ENCODE data around the gene UBE2QL1.

Gene UBE2QL1

DNA sequence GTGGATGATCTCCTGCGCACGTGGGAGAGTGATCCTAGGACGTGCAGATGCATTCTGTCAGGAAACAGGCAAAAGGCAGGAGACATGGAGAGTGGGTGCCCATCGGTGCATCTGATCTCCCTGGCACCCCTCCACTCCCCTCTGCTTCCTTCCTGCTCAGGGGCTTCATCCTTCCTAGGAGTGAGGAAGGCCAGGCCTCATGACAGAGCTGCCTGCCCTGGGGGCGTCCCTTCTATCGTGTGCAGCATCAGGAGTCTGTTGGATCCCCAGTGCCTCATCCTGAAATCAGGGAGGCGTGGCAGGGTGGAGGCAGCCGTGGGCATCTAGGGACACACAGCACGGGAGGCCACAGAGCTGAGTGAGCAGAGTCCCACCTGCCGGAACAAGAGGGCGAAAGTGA, 30.1 kb downstream of the UBE2QL1 start:
- no peak for DNase-seq (ENCODE audit: low spot score)

DNA sequence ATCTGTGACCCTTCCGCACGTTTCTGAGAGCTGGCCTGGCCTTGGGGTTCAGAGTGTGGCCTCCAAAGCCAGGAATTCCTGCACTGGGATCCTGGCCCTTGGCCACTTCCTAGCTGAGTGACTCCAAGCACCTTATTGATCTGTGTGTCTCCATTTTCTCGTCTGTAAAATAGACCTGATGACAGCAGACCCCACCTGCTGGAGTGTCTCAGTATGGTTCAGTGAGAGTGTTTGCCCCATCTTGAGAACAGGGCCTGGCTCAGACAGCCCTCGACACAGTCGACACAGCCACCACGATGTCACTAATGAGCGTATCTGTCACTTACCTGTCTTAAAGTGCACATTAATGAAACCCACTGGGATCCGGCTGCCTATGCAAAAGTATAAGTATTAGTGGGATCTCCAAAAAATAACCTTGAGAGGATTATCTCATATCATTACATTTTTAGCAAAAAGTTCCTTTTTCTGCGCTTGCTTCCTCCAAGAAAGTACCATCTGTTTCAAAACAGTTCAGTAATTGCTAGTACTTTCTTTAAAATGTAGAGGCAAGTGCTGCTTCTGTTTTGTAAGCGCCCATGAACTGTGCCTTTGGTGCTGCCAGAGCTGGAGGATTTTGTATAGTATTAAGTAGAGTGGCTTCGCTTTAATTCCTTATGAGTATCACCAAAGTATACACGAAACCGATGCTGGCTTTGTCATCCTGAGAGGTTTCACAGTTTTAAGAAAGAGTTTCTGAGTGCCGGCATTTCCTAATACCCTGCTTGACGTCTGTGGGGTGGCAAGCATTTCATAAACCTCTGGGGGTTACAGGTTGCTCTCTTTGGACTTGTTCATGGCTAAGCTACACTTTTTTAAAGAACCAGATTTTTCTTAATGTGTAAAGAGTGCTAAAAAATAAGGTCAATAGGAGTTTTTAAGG, 31.7 kb downstream of the UBE2QL1 start:
- DNase-seq (ENCODE audit: low spot score), result peak; percentile 51

DNA sequence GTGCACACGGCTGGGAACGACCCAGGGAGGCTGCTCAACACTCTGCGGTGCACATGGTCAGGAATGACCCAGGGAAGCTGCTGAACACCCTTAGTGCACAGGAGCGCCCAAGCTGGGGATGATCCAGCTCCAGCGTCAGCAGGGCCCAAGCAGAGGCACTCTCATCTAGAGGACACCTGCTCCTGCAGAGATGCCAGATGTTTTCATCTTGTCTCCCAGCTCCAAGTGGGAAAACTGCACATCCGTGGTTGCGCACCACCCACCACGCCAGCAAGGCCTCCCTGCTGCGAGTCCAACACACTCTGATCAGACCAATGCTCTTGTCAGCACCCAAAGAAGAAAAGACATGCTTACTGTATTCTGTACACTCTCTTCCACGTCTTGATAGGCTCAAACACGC, 34.1 kb downstream of the UBE2QL1 start:
- DNase-seq (ENCODE audit: low spot score), result no peak

DNA sequence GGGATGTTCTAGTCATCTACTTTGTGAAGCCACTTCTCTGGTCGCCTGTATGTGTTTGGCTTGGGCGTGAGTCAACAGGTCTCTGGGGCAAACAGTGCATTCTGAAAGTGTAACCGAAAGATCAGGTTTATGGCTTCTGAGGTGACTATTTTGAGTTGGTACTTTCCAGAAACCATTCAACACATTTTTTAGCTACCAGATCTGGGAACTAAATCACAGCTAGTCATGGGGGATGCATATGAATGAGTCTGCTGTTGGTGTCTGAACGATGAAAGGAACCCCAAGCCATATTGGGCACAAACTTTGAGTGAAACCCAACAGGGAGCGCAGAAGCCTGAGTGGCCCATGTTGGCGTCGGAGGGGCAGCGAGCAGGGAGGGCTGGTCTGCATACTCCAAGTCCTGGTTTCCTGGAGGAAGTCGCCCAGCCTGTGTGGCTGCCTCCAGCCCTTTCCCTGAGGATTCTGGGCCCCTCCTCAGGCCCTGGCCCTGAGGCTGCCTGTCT, 35.3 kb downstream of the UBE2QL1 start:
- no peak for DNase-seq (ENCODE audit: low spot score)

DNA sequence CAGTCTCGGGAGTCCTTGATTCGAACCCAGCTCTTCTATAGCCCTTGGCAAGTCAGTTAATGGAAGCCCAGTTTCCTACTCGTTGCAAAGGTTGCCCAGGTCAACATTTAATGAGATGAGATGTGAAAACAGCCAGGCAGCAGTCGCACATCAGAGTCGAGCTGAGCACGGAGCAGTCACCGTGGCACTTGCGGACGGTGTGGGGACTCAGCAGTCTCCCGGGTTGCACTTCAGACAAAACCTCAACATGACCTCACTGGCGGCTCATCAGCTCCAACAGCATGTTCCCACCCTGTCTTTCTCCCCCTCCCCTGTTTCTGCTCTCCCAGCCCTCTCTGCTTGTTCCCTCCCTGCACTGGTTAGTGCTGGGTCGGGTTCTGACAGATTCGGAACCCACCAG, 35.8 kb downstream of the UBE2QL1 start:
- no peak for DNase-seq (ENCODE audit: low spot score)

DNA sequence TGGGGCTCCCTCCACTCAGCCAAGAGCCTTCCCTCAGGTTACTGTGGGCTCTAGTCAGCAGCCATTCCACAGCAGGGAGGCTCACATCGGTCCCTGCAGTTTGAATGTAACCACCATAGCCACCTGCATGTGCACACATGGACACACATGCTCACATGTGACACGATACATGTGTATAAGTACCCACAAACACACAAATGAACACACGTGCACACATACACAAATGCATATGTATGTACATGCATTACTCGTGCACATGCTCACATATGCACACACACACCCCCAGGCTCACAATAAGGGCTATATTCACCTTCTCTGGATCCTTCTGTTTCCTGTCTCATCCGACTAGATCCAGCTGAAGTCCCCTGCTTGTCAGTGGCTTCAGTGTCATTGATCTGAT, 36.2 kb downstream of the UBE2QL1 start:
- DNase-seq (ENCODE audit: low spot score), result no peak

DNA sequence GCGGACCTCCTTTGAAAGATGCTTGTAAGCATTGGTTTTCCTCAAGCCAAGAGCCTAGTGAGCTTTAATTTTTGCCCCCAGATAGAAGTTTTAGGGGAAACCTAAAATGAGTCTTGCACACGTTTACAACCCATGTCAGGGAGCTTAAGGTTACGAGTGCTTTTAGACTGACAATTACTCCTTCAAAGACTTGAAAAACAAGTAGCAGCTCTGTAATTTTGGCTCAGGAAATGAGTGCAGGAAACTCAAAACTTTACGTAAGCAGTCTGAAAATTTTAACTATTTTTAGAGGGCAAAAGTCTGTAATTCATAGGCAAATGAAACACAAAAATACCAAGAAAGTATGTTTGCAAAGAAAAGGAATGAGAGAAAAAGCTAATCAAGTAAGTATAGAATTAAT, 36.8 kb downstream of the UBE2QL1 start:
- DNase-seq (ENCODE audit: low spot score), result no peak

DNA sequence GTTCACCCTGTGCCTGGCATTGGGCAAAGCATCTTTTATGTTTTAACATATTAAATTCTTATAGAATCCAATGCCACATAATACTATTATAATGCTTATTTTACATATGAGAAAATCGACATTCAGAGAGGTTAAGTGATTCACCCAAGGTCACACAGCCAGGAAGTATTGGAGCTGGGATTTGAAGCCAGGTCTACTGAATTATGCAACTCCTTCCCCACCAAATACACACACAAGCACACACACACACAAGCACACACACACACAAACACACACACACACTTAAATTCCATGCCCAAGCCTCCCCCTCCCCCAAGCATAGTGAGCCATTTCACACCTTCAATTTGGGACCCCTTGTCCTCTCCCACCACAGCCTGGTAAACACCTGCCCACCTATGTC, 37.4 kb downstream of the UBE2QL1 start:
- no peak for DNase-seq (ENCODE audit: low spot score)

DNA sequence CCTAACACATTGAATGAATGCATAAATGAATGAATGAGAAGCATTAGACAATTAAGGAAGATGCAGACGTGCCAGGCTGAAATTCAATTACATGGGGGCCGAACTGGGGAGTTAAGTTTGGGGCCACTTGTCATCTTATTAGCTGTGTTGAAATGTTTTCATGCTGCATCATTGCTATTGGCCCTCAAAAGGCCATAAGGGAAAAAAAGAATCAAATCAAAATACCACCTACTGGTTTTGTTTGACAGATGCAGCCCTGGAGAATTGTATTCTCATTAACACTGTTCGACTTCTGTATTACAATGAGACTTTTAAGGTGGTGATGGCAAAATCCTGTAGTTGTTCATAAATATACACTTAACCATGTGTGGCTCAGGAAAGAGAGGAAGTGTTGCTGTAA, 38.4 kb downstream of the UBE2QL1 start:
- DNase-seq (ENCODE audit: low spot score), result peak; percentile 31

DNA sequence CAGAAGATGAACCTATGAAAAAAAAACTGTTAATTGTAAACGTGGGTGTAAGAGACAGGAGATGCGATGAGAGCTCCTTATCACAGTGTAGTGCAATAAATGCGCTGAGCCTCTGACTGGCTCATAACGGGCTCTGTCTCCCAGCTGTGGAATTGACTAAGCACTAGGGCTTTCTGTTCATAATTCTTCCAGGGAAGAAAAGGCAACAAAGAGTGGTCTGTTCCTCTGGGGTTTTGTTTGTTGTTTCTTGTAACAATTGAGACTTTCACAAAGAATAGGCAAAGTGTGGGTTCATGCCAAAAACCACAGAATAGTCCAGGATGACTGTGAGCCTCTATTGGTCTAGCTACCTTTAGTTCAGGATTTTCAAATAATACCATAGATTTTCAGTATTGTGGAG, 39.4 kb downstream of the UBE2QL1 start:
- no peak for DNase-seq (ENCODE audit: low spot score)

DNA sequence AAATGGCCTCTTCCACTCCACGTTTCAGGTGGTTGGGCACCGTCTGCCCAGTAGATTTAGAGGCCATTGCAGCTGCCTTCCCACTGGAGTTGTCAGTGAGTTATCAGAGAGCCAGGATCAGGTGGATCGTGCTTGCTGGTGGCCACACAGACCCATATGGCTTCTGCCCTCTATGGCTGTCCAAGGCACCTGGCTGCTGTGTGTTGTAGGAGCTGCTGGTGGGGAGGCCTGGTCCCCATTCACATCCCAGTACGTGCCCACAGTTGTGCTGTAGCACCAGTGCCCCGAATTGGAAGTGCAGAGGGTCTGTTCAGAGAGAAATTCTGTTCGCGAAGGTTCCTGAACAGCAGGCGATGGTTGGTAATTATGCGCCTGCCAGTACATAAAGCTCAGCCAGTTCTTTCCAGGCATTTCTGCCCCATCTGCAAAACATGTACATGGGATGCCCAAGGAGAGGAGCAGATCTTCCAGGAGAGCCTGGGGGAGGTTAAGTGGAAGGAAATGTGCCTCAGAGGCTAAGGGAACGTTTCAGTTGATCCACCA, 41.1 kb downstream of the UBE2QL1 start:
- DNase-seq (ENCODE audit: low spot score), result no peak

DNA sequence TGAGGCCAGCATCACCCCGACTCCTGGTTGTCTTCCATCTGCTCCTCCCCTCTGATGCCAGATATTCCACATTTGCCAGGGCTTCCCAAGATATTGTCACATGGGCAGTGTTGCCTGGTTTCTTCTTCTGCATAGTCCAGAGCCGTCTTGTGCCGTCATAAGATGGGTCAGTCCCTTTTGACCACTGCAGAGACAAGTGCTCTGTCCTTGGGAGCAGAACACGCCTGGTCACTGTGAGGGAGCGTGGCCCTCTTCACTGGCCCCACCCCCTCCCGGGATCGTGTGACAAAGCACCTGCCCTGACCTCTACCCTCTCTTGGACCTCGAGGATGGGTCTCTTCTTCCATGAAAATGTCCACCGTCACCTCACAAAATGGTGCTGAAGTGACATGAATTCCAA, 41.6 kb downstream of the UBE2QL1 start:
- DNase-seq (ENCODE audit: low spot score), result no peak

DNA sequence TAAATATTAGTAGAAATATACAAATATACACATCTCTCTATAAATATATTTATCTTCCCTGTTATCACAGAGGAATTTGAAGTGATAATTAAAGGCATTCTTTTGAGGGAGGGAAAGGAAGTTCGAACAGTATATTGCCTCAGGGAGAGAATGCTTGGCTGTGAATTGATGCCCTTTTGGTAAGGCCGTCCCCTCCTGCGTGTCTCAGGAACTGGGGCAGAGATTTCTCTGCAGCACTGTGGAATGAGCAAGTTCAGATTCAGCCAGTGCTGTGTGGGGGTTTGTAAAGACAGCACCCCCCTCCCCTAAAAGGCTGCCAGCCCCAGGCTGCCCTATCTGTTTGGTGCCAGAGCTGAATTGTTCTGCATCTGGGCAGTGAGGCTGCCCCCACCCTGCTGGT, 42.0 kb downstream of the UBE2QL1 start:
- no peak for DNase-seq (ENCODE audit: low spot score)

DNA sequence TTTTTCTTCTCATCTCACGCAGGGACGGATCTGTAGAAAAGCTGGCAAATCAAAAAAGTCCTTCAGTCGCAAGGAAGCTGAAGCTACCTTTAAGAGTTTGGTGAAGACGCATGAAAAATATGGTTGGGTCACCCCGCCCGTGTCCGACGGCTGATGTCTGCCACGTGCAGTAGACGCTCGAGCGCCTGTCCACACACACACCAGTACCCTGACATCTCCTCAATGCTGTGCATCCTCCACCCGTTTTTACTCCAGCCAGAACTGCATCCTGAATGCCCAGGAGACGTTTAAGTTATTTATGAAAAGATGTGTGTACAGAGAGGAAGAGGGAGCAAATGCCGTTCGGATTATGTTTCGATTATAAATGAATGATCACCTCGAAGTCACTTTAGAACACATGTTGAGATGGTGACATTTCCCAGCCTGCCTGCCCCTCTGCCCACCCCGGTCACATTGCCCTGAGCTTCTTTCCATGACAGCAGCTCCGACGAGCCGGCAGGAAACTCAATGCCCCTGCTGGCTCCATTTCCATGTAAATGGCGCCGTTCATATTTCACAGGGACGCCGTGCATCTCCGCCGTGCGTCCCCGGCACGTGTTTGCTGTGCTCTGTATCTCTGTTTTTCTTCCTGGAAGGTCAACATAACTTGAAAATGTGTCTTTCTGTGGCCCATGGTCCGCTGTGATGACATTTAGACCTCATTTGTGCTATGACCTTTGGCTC, 42.7 kb downstream of the UBE2QL1 start:
- DNase-seq (ENCODE audit: low spot score), result no peak

DNA sequence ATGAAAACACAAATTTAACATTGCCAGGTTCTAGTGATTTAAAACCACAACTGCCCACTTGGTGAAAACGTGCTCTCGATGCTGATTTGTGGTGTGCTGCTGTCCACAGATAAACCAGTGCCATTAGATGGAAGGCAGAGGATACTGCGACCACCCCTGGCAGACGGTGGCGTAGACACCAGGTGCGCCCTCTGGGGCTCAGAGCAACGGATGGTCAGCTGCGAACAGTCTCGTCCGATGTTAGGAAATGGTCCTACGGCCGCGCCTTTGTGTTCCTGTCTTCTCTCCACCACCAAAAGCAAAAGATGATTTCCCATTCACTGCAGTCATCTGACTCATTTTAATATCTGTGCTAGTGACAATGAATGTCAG, 43.2 kb downstream of the UBE2QL1 start:
- DNase-seq (ENCODE audit: low spot score), result no peak

DNA sequence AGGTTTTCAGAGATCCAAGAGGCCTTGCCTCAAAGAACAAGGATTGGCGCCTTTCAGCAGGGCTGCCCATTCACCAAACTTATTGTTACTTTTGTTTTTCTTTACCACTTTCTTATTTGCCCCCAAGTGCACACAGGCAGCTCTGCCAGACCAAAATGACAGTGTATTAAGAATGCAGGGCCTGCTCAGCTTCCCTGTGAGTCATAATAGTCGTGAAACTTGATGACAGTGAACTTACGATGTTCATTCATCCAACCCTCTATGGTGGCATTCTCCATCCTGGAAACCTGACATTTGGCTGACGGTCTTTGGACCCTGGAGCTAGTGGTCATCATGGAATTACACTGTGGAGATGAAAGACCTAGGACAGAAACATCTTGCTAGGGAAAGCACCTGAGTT, 44.3 kb downstream of the UBE2QL1 start:
- no peak for DNase-seq (ENCODE audit: low spot score)

DNA sequence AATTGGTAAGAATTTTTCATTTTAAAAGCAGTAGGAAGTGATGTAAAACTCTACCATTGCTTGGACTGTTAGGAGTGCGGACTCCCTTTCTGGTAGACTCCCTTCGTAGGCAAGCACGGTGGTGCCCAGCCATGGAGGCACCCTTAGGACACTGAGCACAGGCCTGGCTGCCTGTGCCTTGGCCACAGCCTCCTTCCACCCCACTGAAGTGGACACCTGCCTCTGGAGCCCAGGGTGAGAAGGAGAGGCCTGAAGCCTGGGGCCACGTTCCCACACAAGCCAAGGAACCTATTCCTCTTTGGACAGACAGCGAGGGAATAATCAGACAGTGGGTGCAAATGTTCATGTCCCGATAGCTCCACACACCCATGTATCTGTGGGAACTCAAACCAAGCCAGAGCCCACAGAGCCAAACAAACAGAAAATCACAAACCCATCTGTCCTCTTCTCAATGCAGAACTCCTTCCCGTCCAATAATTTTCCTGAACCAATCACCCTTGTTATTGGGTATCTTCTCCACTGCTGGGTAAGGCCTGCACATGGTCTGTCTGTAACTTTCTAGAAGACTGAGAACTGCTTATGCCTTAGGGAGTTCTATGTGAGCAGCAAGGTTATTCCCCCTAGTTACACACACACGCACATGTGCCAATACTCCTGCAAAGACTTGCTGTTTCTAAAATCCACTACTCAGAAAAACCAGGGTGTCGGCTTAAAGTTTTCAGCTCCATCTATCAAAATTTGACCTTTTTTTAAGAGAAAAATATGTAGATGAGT, 45.2 kb downstream of the UBE2QL1 start:
- DNase-seq (ENCODE audit: low spot score), result no peak

DNA sequence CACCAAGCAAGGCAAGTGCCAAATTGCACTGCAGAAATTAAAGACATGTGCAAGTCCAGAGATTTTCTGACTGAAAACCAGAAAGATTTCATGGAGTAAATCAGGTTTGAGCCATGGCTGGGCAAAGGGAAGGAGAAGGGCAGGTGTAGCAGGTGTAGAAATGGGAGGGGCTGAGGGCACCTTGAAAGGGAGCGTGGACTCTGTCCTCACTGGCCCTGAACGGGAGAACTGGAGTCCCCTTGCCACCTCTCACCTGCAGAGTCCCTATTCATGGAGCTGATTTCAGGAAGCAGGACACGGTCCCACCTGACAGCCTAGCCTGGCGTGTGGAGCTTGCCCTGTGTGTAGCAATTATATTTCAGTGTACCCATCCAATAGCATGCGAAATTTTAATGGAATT, 46.3 kb downstream of the UBE2QL1 start:
- DNase-seq (ENCODE audit: low spot score), result no peak

DNA sequence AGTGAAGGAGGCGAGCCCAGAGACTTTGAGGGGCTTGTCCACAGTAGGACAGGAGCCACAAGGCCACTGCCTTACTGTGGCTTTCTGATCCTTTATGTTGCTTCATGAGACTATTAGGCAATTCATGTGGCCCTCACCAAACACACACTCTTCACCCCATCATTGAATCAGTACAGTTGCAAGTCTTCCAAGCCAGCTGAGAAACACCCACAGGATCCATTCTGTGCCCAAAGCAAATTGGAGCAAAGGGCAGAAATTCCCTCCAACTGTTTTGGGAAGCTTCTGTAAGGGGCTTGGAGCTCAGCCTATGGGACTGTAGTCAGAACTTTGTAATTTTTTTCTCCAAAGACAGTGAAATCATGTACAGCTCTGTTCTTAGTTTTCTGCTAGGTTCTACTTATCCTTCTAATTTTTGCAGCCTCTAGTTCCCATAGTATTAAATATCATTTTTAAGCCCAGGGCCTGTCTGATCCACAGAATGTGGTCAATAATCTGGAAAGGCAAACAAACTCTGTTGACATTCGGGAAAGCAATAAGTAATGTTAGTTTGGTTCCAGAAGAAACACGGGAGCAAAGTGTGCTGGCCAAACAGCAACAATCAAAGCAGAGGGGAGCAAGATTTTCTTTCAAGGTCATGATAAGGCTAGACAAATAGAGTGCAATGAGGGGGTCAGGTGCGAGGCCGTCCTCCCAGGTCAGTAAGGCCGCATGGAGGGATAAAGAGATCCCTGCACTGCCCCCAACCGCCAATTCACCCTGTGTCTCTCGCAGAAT, 47.0 kb downstream of the UBE2QL1 start:
- DNase-seq (ENCODE audit: low spot score), result no peak

DNA sequence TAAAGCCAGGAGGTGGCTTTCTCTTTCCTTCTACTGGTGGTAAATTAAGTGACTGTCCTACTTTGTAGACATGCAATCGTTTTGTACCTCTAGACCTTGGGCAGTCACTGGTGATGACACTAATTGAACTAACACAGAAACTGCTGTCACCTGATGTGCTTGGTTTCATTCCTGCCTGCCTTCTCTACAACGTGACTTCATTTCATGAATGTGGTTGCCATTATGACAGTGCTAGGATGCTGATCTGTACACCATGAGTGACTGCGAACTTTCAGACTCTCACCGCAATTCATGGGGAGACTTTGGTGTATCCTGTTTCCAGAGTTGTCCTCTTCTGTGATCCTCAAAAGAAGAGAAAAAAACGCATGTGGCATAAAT, 47.5 kb downstream of the UBE2QL1 start:
- DNase-seq (ENCODE audit: low spot score), result no peak

DNA sequence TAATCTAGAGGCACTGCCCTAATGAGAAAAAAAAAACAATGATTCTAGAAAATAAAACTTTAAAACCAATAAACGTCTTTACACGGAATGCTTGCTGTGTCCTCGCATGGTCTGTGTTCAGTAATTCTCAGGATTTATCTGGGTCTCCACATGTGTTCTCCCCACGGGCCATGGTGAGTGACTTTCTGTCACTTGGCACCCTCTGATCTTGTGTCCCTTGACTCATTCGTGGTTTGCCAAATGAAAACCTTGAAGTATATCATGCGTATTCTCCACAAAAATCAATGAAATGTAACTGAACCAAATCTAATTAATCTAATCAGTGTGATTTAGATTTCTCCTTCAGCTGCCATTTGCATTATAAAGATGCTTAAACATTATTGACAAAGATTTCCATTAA, 48.0 kb downstream of the UBE2QL1 start:
- DNase-seq (ENCODE audit: low spot score), result no peak

DNA sequence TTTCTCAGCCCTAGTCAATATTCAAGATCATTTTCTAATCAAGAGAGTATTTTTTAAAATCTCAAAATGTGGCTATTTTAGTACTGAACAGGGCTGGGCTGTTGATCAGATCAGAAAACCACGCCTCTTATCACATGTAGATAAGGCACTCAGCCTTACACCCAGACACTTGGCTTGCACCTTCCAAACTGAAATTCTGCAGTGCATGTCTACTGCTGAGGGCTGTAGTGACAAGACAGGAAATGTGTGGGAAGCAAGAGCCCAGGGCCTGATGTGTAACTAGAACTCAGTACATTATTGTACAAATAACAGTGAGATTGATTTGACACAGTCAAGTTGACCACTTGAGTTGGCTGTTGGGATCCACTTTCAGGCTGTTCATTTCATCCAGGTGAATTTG, 48.6 kb downstream of the UBE2QL1 start:
- DNase-seq (ENCODE audit: low spot score), result no peak

Data from NAMALWA (cell line).